DMS 273 (cell line): ENCODE data around the gene ANKRD13A.

Source experiments
- DNase-seq: peaks from one replicate; lab custom pipeline; 2025; ENCODE audit not compliant: unreplicated experiment; lab: John Stamatoyannopoulos, UW

The ANKRD13A gene

DNA sequence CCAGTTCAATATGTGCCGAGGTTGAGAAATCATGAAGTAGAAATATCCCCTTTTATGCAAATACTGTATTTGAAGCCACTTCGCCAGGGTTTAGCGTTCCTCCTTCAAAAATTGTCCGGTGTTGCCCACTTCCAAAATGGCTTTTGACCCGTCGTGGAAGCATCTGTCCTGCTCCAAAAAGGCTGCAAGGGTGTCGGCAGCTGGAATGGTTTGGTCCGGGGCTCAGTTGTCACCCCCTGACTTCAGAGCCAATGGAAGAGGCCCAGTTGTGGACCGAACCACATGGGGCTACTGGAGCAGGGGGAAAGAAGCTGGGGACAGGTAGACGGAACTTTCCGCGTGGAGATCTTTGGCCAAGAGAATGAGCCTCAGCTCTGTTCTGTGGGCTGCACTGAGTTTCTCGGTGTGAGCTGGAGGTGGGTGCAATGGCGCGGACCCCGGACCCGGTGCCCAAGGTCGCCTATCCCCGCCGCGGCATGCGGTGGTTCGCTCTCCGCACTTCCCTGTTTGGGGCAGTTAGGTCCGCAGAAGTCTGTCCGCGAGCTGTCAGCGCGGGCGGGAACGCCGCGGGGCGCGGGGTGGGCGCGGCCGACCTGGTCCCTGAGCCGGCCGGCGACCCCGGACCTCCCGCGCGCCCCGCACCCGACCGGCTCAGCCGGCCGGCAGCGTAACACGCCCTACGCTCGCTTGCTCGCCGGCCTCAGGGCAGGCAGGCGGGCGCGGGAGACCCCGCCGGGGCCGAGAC lies at the start of gene ANKRD13A:
ANKRD13A (plus strand) TSS at position 527 of the 745 bp plus-strand sequence. CDS start 259 bp downstream, outside the sequence.
- peak; percentile 92 for DNase-seq

DNA sequence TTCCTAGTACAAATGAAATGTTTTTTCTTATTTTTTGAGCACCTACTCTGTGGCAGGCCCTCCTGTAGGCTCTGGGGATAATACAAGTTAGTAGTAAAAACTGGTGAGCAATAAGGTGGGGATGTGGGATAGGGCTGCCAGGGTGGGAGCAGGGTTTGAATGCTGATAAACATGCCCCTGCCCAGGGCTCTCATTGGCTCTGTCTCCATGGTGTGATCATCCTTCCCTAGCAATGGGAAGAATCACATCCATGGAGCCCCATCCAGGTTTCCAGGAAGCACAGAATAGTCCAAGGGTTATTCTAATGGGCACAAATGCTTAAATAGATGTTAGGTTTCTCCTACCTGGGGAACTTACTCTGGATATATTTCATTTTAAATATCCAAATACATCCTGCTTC lies 48.6 kb upstream of the ANKRD13A start:
- DNase-seq, result no peak

GRCh38 chr12:109951136-109951535 lies 48.1 kb upstream of the ANKRD13A start:
- no peak for DNase-seq

DNA sequence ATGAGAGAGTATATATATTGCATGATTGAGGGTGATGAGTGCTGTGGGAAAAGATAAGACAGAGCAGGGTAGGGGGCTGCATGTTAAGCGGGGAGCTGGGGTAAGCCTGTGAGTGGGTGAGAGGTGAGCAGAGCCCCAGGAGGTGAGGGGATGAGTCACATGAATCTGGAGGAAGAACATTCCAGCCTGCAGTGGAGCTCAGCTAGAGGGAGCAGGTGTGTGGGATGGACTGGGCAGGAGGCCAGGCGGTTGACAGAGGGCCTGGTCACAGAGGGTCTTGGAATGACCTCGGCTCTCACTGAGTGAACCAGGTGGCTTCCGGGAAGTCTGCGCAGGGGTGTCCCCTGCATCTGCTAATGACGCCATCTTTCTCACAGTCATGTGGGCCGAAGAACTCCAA lies 47.5 kb upstream of the ANKRD13A start:
- peak; percentile 48 for DNase-seq

GRCh38 chr12:109952160-109952858 lies 46.9 kb upstream of the ANKRD13A start:
- DNase-seq, result no peak

DNA sequence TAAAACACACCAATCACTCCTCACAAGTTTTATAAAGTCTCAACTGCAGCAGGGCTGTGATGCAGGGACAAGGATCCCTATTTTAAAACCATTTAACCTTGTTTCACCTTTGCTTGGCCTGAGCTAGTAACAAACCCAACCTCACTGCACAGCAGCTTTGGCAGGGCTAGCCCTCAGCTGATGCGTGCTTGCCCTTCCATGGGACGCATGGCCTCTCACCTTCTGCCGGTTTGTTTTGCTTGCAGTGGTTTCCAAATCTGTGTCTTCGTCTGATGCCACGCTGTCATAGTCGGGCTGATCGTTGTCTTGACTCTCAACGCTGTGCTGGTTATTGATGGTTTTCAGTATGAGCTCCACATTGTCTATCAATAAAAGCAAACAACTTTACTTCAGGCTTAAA lies 46.4 kb upstream of the ANKRD13A start:
- DNase-seq, result no peak

- no peak for DNase-seq
These were observed 45.6 kb upstream of the ANKRD13A start for GRCh38 chr12:109953656-109954055.

DNA sequence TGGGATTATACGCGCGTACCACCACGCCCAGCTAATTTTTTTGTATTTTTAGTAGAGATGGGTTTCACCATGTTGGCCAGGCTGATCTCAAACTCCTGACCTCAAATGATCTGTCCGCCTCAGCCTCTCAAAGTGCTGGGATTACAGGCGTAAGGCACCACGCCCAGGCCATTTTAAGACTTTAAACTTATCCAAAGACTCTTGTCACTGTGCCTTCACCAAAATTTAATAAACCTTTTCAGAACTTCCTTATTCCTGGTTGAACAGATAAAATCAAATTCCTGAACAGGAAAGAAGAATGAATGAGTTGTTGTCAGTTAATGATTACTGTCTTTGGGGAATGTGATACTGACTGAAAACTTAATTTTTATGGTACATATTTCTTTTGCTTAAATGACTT lies 40.9 kb upstream of the ANKRD13A start:
- no peak for DNase-seq

DNA sequence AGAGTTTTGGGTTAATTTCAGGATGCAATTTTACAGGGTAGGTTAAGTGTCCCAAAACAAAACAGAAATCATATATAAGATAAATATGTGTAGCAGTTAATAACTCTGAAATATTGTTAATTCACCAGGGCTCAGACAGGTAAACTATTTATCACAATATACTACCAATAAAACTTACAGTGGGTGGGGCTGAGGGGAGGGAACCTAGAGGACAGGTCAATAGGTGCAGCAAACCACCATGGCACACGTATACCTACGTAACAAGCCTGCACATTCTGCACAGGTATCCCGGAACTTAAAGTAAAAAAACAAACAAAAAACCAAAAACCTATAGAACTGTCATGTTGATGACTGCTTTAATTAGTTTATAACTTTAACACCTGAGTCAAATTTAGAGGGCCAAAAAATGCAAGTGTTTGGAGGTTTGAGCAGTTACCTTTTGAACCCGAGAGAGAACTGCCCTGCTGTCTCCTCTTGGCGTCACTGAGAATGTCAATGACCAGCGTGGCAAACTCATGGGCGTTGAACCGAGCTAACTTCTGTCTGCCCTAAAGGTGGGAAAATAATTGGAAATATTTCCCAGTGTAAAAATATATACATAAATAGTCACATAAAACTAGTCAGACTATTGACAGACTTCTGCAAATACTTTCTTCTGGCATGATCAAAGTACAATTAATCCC lies 39.7 kb upstream of the ANKRD13A start:
- no peak for DNase-seq

- DNase-seq, result no peak
These were observed 38.0 kb upstream of the ANKRD13A start for GRCh38 chr12:109961201-109961600.

GRCh38 chr12:109961612-109962011 lies 37.6 kb upstream of the ANKRD13A start:
- DNase-seq, result no peak

DNA sequence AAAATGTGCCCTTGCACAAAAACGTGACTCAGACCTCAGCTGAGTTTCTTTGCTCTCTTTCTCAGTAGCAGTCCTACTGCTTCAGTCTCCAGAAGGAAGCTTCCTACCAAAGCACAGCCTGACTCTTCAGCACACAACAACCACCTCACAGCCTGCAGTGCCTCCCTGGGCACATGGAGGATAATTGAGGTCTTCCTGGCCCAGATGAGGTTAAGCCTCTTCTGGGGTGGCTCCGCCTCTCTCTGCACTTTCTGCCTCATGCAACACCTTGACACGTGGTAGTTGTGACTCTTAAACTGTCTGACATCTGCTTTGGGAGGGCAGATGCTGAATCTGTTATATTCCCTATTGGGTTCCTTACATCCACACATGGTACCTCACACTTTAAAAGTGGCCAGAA lies 36.8 kb upstream of the ANKRD13A start:
- peak; percentile 64 for DNase-seq

- no peak for DNase-seq
These were observed 35.9 kb upstream of the ANKRD13A start for GRCh38 chr12:109963330-109963729.

- DNase-seq, result no peak
These were observed 35.3 kb upstream of the ANKRD13A start for GRCh38 chr12:109963743-109964429.

GRCh38 chr12:109966546-109966945 lies 32.7 kb upstream of the ANKRD13A start:
- DNase-seq, result no peak

- DNase-seq, result no peak
These were observed 31.7 kb upstream of the ANKRD13A start for GRCh38 chr12:109967383-109968031.

- no peak for DNase-seq
These were observed 31.2 kb upstream of the ANKRD13A start for GRCh38 chr12:109968032-109968420.

DNA sequence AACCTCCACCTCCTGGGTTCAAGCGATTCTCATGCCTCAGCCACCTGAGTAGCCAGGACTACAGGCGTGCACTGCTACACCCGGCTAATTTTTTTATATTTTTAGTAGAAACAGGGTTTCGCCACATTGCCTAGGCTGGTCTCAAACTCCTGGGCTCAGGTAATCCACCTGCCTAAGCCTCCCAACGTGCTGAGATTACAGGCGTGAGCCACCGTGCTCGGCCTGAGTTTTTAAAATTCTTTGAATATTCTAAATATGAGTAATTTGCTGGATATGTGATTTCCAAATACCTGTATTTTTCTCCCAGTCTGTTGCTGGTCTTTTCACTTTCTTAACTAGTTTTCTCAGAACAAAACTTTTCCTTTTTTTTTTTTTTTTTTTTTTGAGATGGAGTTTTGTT lies 30.4 kb upstream of the ANKRD13A start:
- no peak for DNase-seq

DNA sequence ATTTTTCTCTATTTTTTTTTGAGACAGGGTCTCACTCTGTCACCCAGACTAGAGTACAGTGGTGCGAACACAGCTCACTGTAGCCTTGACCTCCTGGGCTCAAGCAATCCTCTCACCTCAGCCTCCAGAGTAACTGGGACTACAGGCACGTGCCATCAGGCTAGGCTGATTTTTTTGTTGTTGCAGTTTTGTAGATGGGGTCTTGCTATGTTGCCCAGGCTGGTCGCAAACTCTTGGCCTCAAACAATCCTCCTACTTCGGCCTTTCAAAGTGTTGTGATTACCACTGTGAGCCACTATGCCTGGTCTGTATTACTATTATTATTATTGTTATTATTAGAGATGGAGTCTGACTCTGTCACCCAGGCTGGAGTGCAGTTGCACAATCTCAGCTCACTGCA lies 26.4 kb upstream of the ANKRD13A start:
- DNase-seq, result no peak

- DNase-seq, result no peak
These were observed 17.9 kb upstream of the ANKRD13A start for GRCh38 chr12:109981311-109981710.

DNA sequence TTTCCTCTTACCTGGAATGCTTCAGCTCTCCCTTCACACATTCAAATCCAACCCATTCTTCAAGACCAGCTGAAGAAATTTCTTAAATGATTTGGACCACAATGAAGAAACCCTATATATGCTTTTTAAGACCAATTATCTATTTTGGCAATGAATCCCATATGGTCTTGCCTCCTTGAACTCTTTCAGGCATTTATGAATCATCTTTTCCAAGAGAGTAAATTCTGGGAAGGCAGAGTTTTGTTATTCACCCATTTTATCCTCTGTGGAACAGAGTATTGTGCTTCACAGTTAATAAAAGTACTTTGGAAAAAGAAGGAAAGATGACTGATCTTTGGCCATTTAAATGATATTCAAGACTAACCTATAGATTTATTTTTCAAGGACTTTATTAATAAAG lies 17.0 kb upstream of the ANKRD13A start:
- no peak for DNase-seq
